NCI-H69 (cell line): ENCODE measurements around the gene GSAP.
A peak's percentile ranks its signal among the peaks of the same experiment; 100 is the strongest.

Experiments used
- DNase-seq: peaks from one replicate; lab custom pipeline; 2025; lab: John Stamatoyannopoulos, UW

The GSAP gene

DNA sequence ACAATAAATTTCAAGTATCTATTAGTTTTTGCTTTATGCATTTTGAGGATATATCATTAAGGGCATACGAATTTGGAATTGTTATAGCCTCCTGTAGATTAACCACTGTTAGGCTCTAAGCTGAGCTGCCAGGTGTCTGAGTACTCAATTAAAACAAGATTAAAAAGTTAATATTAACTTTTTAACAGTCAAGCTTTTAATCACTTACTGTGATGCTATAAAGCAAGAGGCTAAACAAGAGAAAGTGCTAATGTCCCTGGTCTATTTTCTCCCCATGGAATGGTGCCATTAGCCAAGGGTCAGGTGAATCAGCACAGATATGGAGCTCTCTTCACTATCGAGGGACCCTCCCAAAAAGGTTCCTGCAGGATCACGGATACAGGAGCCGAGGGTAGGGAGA is 9.7 kb downstream of the GSAP start:
- DNase-seq: no peak

GRCh38 chr7:77404641-77405040 is 11.5 kb downstream of the GSAP start:
- no peak for DNase-seq

- DNase-seq: no peak
These were observed 12.2 kb downstream of the GSAP start for GRCh38 chr7:77403957-77404356.

GRCh38 chr7:77402818-77403217 is 13.3 kb downstream of the GSAP start:
- DNase-seq: no peak

GRCh38 chr7:77401002-77401401 is 15.1 kb downstream of the GSAP start:
- DNase-seq: no peak

DNA sequence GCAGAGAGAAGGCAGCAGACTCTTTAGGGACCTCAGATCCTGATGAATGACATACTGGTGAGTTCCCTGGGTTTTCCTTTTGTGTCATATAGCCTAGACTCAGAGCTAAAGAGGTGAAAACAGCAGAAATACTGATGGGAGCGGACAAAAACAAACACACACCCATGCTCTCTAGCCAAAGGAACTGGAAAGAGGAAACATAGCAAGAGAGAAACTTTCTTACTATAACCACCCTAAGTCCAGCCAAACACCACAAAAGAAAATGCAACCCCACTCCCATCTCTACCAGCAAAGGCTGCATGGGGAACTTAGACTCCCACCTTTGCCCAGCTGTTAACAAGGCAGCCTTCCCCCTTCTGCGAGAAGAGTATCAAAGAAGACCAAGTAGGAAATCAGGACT is 16.3 kb downstream of the GSAP start:
- no peak for DNase-seq

DNA sequence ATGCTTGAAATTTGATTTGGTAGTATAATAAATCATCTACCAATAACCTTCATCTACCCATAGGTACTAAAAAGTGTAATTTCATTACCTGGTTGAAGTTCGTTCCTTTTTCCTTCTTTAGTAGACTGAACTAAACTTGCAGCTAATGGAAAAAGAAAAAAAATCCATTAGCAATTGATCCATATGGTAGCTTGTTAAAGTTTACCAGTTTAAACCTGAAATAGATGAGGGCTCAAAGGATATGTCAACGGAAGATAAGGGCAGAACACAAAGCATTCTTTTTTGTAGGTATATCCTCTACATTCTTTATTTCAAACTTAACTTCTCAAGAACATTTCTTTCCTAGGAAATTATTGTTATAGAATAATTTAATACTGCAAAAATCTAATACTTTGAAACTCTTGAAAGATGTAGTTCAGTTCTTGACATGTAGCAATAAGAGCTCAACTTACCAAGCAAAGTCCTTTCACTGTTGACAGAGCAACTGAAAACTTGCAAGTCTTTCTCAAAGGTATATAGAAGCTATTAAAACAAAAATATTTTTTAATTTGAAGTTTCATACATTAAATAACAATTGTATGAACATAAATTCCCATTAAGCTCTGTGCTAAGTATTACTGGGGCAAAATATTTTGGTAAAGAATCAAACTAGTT is 19.1 kb downstream of the GSAP start:
- DNase-seq: no peak

DNA sequence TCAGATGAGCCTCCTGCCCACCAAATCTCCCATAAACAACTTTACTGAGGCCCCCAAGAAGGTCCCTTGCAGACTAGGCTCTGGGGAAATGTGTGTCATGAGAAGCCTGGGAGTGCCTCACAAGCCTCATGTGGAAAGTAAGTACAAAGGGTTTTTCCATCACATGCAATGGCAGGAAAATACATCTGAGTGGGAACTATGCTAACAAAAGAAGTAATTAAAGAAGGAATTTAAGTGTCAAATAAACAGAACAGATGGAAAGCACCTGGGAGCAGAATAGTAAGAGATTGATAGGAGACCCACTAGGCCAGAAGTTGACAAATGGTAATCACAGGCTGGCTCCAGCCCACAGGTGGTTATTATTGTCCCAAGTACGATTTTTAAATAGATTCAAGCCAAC is 20.5 kb downstream of the GSAP start:
- DNase-seq: peak; percentile 94

GRCh38 chr7:77393954-77394353 is 22.2 kb downstream of the GSAP start:
- no peak for DNase-seq

DNA sequence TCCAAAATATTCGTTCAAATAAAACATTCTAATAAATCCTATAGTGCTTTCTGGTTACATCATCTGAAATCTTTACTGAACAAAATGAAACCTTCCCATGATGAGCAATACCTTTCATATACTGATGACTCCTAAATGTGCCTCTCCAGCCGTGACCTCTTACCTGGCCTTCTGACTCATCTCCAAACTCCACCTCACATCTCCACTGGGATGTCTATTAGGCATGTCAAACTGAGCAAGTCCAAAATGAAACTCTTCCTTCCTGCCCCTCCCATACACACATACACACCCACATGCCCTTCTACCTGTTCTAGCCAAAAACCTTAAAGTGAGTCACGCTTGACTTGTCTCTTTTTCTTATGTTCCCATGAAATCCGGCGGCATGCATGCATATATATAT is 22.9 kb downstream of the GSAP start:
- DNase-seq: peak; percentile 49

- no peak for DNase-seq
These were observed 24.9 kb downstream of the GSAP start for GRCh38 chr7:77391230-77391629.

DNA sequence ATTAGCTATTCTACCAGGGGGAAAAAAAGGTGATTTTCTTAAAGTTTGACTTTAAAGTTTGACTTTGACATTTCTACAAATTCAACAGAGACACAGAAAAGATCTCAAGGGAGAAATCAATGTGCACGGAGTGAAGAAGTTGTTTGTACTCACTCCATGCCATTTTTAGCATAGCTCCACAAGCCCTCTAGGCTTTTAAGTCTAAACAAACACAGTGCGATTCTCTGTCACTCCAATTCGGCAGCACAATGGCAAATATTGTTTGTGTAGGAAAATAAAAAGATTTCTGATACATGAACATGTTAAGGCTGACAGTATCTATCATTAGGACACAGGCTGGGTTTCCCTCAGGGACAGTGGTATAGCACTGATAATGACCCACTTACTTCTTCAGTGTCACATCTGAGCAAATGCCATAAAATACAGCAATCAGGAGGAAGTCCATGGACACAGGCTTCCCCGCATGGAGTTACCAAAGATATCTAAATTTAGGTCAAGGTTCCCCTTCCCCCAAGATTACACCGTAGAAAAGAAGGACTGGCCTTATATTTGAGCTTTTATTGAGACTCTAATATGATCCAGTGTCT is 28.0 kb downstream of the GSAP start:
- peak; percentile 53 for DNase-seq

GRCh38 chr7:77386165-77386822 is 29.9 kb downstream of the GSAP start:
- DNase-seq: no peak

- no peak for DNase-seq
These were observed 32.8 kb downstream of the GSAP start for GRCh38 chr7:77383333-77383740.

GRCh38 chr7:77382532-77382931 is 33.6 kb downstream of the GSAP start:
- no peak for DNase-seq

DNA sequence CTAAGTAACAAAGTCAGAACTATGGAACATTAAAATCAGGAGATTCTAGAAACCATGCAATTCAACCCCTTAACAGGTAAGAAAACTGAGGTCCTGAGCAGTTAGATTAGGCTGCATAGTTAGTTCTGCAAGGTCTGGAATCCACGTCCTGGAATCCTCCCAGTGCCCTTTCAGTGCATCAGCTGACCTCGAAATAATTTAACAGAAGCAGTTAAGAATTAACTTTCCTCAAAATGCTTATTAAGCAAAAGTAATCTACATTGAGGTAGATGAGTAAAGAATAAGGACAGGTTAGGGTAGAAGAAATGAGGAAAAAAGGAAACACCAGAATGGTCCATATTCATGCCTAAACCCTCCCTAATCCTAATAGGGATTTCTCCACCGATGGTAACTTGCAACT is 37.6 kb downstream of the GSAP start:
- DNase-seq: no peak

DNA sequence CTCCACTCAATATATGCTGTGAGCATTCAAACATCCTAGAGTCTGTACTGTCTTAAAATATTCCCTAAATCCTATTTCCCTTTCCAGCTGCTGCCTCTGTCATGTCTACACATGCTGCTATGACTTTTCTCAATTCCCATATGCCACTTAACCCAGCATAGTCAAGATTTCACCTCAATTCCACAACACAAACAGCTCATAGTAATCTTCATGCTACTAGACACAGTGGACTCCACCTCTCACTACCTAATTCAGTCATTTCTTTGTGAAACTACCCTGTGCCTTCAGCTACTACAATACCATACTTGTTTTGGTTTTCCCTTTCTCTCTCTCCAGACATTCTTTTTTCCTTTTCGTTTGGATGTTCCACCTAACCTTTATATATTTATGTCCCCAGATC is 45.5 kb downstream of the GSAP start:
- DNase-seq: no peak

DNA sequence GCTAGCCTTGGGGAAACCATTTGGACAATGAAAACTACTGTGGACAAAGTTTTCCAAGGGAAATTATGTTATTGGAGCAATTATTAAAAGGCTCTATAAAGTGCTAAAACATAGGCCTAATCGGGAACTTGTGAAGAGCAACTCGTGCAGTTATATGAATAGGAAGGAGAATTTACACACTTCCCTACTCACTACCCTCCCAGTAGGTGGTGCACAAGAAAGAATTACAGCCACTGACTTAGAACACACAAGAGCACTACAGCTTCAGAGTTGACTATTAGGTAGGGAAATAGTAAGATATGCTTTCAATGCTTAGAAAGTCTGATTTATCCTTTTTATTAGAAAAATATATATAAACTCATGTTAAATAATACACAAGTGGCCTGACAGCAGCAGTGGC is 47.2 kb downstream of the GSAP start:
- DNase-seq: no peak

- DNase-seq: peak; percentile 33
These were observed 48.2 kb downstream of the GSAP start for GRCh38 chr7:77367976-77368375.

- peak; percentile 48 for DNase-seq
These were observed 53.2 kb downstream of the GSAP start for GRCh38 chr7:77362905-77363304.

DNA sequence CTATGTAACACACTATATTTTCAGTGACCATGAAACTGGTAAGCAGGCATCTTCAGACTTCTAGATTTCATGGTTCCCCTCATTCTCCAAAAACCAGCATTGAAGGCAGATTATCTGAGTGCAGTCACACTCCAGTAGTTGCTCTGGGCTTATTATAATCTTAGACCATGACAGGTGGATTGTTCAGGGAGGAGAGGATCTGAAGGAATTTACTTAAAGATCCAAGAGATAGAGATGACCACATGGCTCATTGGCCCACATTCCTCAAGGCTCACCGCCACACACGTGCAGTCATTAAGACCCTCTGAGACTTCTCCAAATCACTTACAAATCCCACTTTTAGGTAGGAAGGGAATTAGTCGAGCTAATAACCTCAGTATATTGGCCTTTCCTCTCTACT is 55.2 kb downstream of the GSAP start:
- DNase-seq: no peak

GRCh38 chr7:77360104-77360503 is 56.0 kb downstream of the GSAP start:
- DNase-seq: peak; percentile 85

DNA sequence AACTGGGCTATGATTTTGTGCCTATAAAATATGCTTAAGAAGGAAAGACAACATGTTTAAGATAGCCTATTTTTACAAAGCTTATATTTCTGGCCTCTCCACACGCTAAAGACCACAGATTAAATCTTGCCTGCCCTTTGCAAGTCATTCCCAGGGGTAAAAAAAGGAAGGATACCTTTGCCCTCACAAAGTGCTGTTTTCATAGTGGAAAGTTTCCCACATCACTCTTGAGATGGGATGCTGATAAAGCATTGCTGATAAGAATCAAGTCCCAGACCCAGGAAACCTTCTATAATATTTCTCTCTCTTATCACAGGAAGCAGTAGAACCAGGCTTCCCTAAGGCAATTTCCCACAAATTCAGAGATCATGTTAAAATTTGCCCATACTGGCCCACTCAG is 56.5 kb downstream of the GSAP start:
- DNase-seq: no peak

GRCh38 chr7:77354914-77355313 is 61.2 kb downstream of the GSAP start:
- DNase-seq: no peak
